Cardiac septum (tissue), 1 donor: ENCODE measurements around the gene POLR3B. TPM values are rescaled to one million over a fixed set of nuclear protein-coding genes. Genes with fewer than 3 reads are reported as not detected.
"Not testable (repeated sequence)": the region's sequence is repeated elsewhere in the genome, so short reads cannot be mapped to it uniquely, and the experiment has no call there.

Experiments
- DNase-seq: peaks from one replicate; pipeline ENCODE4 v3.0.0-alpha.2; 2020; ENCODE audit warnings: low spot score
- intact Hi-C: fragments of 100-400 bp; cut with DNase I; formaldehyde crosslinking; loops from one replicate; pipeline ENCODE4 v1.14.0; 2022
- long read RNA-seq: library from polyadenylated mRNA; unstranded; transcript quantifications from one replicate; pipeline ENCODE4 v2.0.0, GENCODE V29; 2021
- total RNA-seq: library from RNA; stranded (reverse); fragmentation: NEBNext Ultra II Directional; extraction: Animal tissue kit (Norgen Biotek cat#: 25700); gene quantifications from one replicate; pipeline ENCODE4 v1.2.1, GENCODE V29; 2021
- donor health status: DM: no; HTN: no; CAD: no.

The POLR3B gene
- 9.4 TPM for total RNA-seq
- long read RNA-seq, full-length matches to known transcripts = 11 of 13 reads
- long read RNA-seq, partial matches to known transcripts = 1 of 13 reads
- long read RNA-seq, other reads (novel, unspliced or antisense) = 1 of 13 reads

- DNase-seq = peak; percentile 96
- intact Hi-C loops = loop anchor here (1.0 to 5.0 kb wide), 2 partner anchors 54 to 415 kb away; partner anchors contain the start of gene RIC8B
Observed at GRCh38 chr12:106357549-106358395, at the start of gene POLR3B. TSS of gene POLR3B (plus strand) at chr12:106357748. CDS start at chr12:106357880, 132 bp downstream.

- intact Hi-C loops = loop anchor here (10.0 kb wide), 1 partner anchor 163 kb away; no protein-coding TSS in a partner anchor
- DNase-seq = no peak
Observed at GRCh38 chr12:106308121-106308520, 49.4 kb upstream of the POLR3B start.

- intact Hi-C loops = loop anchor here (10.0 kb wide), 1 partner anchor 164 kb away; no protein-coding TSS in a partner anchor
- no peak for DNase-seq
Observed at GRCh38 chr12:106308611-106309010, 48.9 kb upstream of the POLR3B start.

- intact Hi-C loops = loop anchor here (10.0 kb wide), 1 partner anchor 165 kb away; no protein-coding TSS in a partner anchor
- DNase-seq = no peak
Observed at GRCh38 chr12:106309671-106310505, 47.7 kb upstream of the POLR3B start.

GRCh38 chr12:106310687-106311086 is 46.9 kb upstream of the POLR3B start:
- DNase-seq = no peak
- intact Hi-C loops = no loop called here

- no peak for DNase-seq
- intact Hi-C loops = no loop called here
Observed at GRCh38 chr12:106311139-106311538, 46.4 kb upstream of the POLR3B start.

- DNase-seq, intact Hi-C loops: not testable (repeated sequence)
Observed at GRCh38 chr12:106313413-106313812, 44.1 kb upstream of the POLR3B start.

- intact Hi-C loops = no loop called here
- DNase-seq = no peak
Observed at GRCh38 chr12:106315523-106315922, 42.0 kb upstream of the POLR3B start.

GRCh38 chr12:106317406-106318082 is 40.0 kb upstream of the POLR3B start:
- intact Hi-C loops = no loop called here
- no peak for DNase-seq

GRCh38 chr12:106321139-106321850 is 36.3 kb upstream of the POLR3B start:
- intact Hi-C loops = no loop called here
- DNase-seq = peak; percentile 76

- DNase-seq = no peak
- intact Hi-C loops = no loop called here
Observed at GRCh38 chr12:106323537-106323936, 34.0 kb upstream of the POLR3B start.

GRCh38 chr12:106327309-106327869 is 30.2 kb upstream of the POLR3B start:
- intact Hi-C loops = no loop called here
- DNase-seq = no peak

GRCh38 chr12:106328735-106329134 is 28.8 kb upstream of the POLR3B start:
- intact Hi-C loops = no loop called here
- no peak for DNase-seq

- intact Hi-C loops = no loop called here
- DNase-seq = no peak
Observed at GRCh38 chr12:106329231-106329982, 28.1 kb upstream of the POLR3B start.

- DNase-seq = no peak
- intact Hi-C loops = no loop called here
Observed at GRCh38 chr12:106331599-106331998, 25.9 kb upstream of the POLR3B start.

GRCh38 chr12:106332536-106332935 is 25.0 kb upstream of the POLR3B start:
- intact Hi-C loops = no loop called here
- no peak for DNase-seq

- no peak for DNase-seq
- intact Hi-C loops = no loop called here
Observed at GRCh38 chr12:106333010-106333409, 24.5 kb upstream of the POLR3B start.

GRCh38 chr12:106333756-106334155 is 23.8 kb upstream of the POLR3B start:
- DNase-seq = no peak
- intact Hi-C loops = no loop called here
